K562 (cell line): ENCODE measurements around the gene LOXHD1. TPM values are rescaled to one million over a fixed set of nuclear protein-coding genes. Genes with fewer than 3 reads are reported as not detected.

Experiments used
- ATAC-seq: fragments of 200-7000 bp; cut with Tn5 transposase; 3 replicates; pipeline ENCODE4 v1.9.1; 2020; ENCODE audit warnings: moderate library complexity
- BruUV-seq: library from RNA; stranded (reverse); fragments of 400-500 nt; replicated peaks from 2 replicates; lab custom pipeline; 2021; lab: Mats Ljungman, UMichigan
- CTCF ChIA-PET: fragments of 300-600 bp; formaldehyde crosslinking; extraction: SDS; loops from one replicate; lab custom pipeline; 2021; ENCODE audit warnings: low intra/inter-chr PET ratio; lab: Yijun Ruan, JAX
- POLR2A ChIA-PET: fragments of 300-600, 350-650 bp; sonication (Branson Sonifier 250); formaldehyde crosslinking; extraction: SDS; loops from one replicate; lab custom pipeline; 2021; ENCODE audit warnings: antibody characterized with exemption, inconsistent platforms; lab: Yijun Ruan, JAX
- DNase-seq, 4 experiments: peaks; one replicate each; pipeline versions ENCODE4 v3.0.0 to v3.0.0-alpha.2; 2011 to 2018; ENCODE audit warnings: low spot score in 3 of 4, mixed read lengths in 3 of 4; ENCODE audit errors: extremely low read depth in 1 of 4
- FAIRE-seq: peaks from 2 replicates; lab custom pipeline; 2011; peaks lifted over from hg19 to GRCh38; lab: Jason Lieb, UNC
- H2AFZ ChIP-seq: 2 replicates; pipeline ENCODE4 v1.6.0; 2011; ENCODE audit warnings: low read depth, low read length, control low read depth, inconsistent platforms
- H3K27ac ChIP-seq: fragments of 200-600 bp; 3 replicates; pipeline ENCODE4 v1.8.0; 2011; ENCODE audit warnings: low read depth, mild to moderate bottlenecking, control low read depth, inconsistent platforms, low read length, moderate library complexity, mixed read lengths; ENCODE audit errors: extremely low read depth
- H3K27me3 ChIP-seq, 2 experiments: fragments of 300-600 bp in 1 of 2; 2 replicates in 1 of 2; 3 replicates in 1 of 2; pipeline versions ENCODE4 v1.6.0 to v1.8.0; 2011; ENCODE audit warnings: inconsistent platforms in 2 of 2, low read length in 2 of 2, mild to moderate bottlenecking in 1 of 2, mixed read lengths in 1 of 2, moderate library complexity in 1 of 2; ENCODE audit not compliant: control insufficient read depth in 2 of 2, insufficient read depth in 2 of 2
- H3K36me3 ChIP-seq: fragments of 300-600 bp; 3 replicates; pipeline ENCODE4 v1.8.0; 2011; ENCODE audit warnings: mild to moderate bottlenecking, low read length, inconsistent platforms; ENCODE audit not compliant: control insufficient read depth, insufficient read depth
- H3K4me1 ChIP-seq, 2 experiments: fragments of 200-600 bp in 1 of 2; replicated peaks in 1 of 2; 2 replicates in 1 of 2; 3 replicates in 1 of 2; pipeline versions ENCODE4 v1.5.1 to v1.8.0; 2011; ENCODE audit warnings: inconsistent platforms in 2 of 2, low read length in 2 of 2, mild to moderate bottlenecking in 1 of 2, mixed read lengths in 1 of 2, moderate library complexity in 1 of 2; ENCODE audit not compliant: control insufficient read depth in 2 of 2, insufficient read depth in 2 of 2
- H3K4me2 ChIP-seq: 2 replicates; pipeline ENCODE4 v1.6.1; 2011; ENCODE audit warnings: low read length, control low read depth, inconsistent platforms, mixed read lengths; ENCODE audit not compliant: insufficient read depth
- H3K4me3 ChIP-seq: fragments of 200-600 bp; sonication (generic), shearing (Covaris generic); 2 replicates; pipeline ENCODE4 v1.5.1; 2016; ENCODE audit warnings: control low read depth, inconsistent platforms
- H3K79me2 ChIP-seq: fragments of 200-600 bp; 3 replicates; pipeline ENCODE4 v1.8.0; 2011; ENCODE audit warnings: low read length, inconsistent platforms; ENCODE audit not compliant: control insufficient read depth, insufficient read depth
- H3K9ac ChIP-seq, 2 experiments: 2 replicates each; pipeline versions ENCODE4 v1.6.0 to v1.6.1; 2011; ENCODE audit warnings: low read depth in 2 of 2, low read length in 2 of 2, control low read depth in 1 of 2, inconsistent platforms in 1 of 2, mild to moderate bottlenecking in 1 of 2, mixed read lengths in 1 of 2; ENCODE audit not compliant: insufficient read depth in 1 of 2
- H3K9me1 ChIP-seq: one replicate; pipeline ENCODE4 v1.6.0; 2011; ENCODE audit warnings: inconsistent platforms, mild to moderate bottlenecking, low read length, moderate library complexity; ENCODE audit not compliant: control insufficient read depth, insufficient read depth
- H3K9me3 ChIP-seq: replicated peaks from 2 replicates; pipeline ENCODE4 v1.5.1; 2011; ENCODE audit warnings: low read depth, low read length, inconsistent platforms; ENCODE audit not compliant: control insufficient read depth, insufficient read depth
- H4K20me1 ChIP-seq: replicated peaks from 2 replicates; pipeline ENCODE4 v1.6.1; 2011; ENCODE audit warnings: low read length, inconsistent platforms, mixed read lengths; ENCODE audit not compliant: control insufficient read depth, insufficient read depth
- E2F4 ChIP-seq: sonication (generic); formaldehyde crosslinking; IDR thresholded peaks from 2 replicates; pipeline ENCODE4 v1.8.0; 2022; ENCODE audit warnings: mild to moderate bottlenecking, low read depth, missing genetic modification reagents
- ELF1 ChIP-seq: fragments of 200-800 bp; sonication (Bioruptor generic); IDR thresholded peaks from 2 replicates; pipeline ENCODE4 v1.6.1; 2016; ENCODE audit warnings: missing genetic modification characterization, missing compliant biosample characterization
- FOXJ2 ChIP-seq: fragments of 200-800 bp; sonication (Bioruptor generic); IDR thresholded peaks from 2 replicates; pipeline ENCODE4 v1.6.1; 2016; ENCODE audit warnings: missing genetic modification characterization, missing compliant biosample characterization
- FOXP1 ChIP-seq: sonication (generic); formaldehyde crosslinking; IDR thresholded peaks from 2 replicates; pipeline ENCODE4 v1.8.0; 2022; ENCODE audit warnings: mild to moderate bottlenecking, missing genetic modification reagents
- GTF2B ChIP-seq: IDR thresholded peaks from 2 replicates; pipeline ENCODE4 v1.6.1; 2011; ENCODE audit not compliant: insufficient read length; ENCODE audit errors: extremely low read depth
- GTF2E2 ChIP-seq: fragments of 200-800 bp; sonication (Bioruptor generic); IDR thresholded peaks from 2 replicates; pipeline ENCODE4 v1.6.1; 2016; ENCODE audit warnings: missing genetic modification characterization, missing compliant biosample characterization
- HDAC2 ChIP-seq: fragments of 450-650 bp; IDR thresholded peaks from 2 replicates; pipeline ENCODE4 v1.6.1; 2016; ENCODE audit warnings: mild to moderate bottlenecking
- HDAC8 ChIP-seq: fragments of 450-650 bp; IDR thresholded peaks from 2 replicates; pipeline ENCODE4 v1.6.1; 2016; ENCODE audit warnings: mild to moderate bottlenecking, missing genetic modification characterization, moderate library complexity, missing compliant biosample characterization
- HNRNPL ChIP-seq: fragments of 200-400 bp; formaldehyde crosslinking; IDR thresholded peaks from 2 replicates; pipeline ENCODE4 v1.6.1; 2017; ENCODE audit warnings: low read depth, mild to moderate bottlenecking, low read length
- MEF2D ChIP-seq: conservative IDR thresholded peaks from 2 replicates; pipeline ENCODE4 v1.6.1; 2016; ENCODE audit warnings: low read depth, missing genetic modification characterization, missing compliant biosample characterization
- NBN ChIP-seq: fragments of 450-650 bp; IDR thresholded peaks from 2 replicates; pipeline ENCODE4 v1.6.1; 2016; ENCODE audit warnings: low read depth, mild to moderate bottlenecking
- PREB ChIP-seq: sonication (generic); formaldehyde crosslinking; IDR thresholded peaks from 2 replicates; pipeline ENCODE4 v1.8.1; 2023; ENCODE audit warnings: mild to moderate bottlenecking, missing genetic modification reagents
- SAP30 ChIP-seq: fragments of 200-600 bp; sonication (generic); IDR thresholded peaks from 2 replicates; pipeline ENCODE4 v1.6.1; 2012; ENCODE audit warnings: borderline replicate concordance, low read depth, mild to moderate bottlenecking, moderate library complexity, low read length, control low read depth, inconsistent platforms; ENCODE audit not compliant: insufficient read depth, poor library complexity, severe bottlenecking
- ZNF175 ChIP-seq: fragments of 200-800 bp; sonication (Bioruptor generic); IDR thresholded peaks from 2 replicates; pipeline ENCODE4 v1.6.1; 2016; ENCODE audit warnings: low read depth, mild to moderate bottlenecking, missing genetic modification characterization, missing compliant biosample characterization
- ZNF23 ChIP-seq: fragments of 250-450 bp; sonication (Bioruptor Pico); IDR thresholded peaks from 2 replicates; pipeline ENCODE4 v1.4.0; 2020; ENCODE audit warnings: mild to moderate bottlenecking
- ZNF263 ChIP-seq: sonication (generic); formaldehyde crosslinking; IDR thresholded peaks from 2 replicates; pipeline ENCODE4 v1.8.0; 2022; ENCODE audit warnings: mild to moderate bottlenecking, missing genetic modification reagents, borderline replicate concordance
- ZNF444 ChIP-seq: fragments of 250-450 bp; sonication (Bioruptor Pico); IDR thresholded peaks from 2 replicates; pipeline ENCODE4 v1.4.0; 2020; ENCODE audit warnings: mild to moderate bottlenecking, moderate library complexity
- ZNF695 ChIP-seq: fragments of 450-650 bp; formaldehyde crosslinking; IDR thresholded peaks from 2 replicates; pipeline ENCODE4 v1.4.0; 2020; ENCODE audit warnings: mild to moderate bottlenecking, moderate library complexity
- WGBS: fragments of 100-300 bp; shearing (Covaris generic); methylation state at CpG from one replicate; pipeline ENCODE4 v1.1.6; 2016; ENCODE audit warnings: low coverage, mixed read lengths; ENCODE audit not compliant: insufficient coverage; ENCODE audit errors: missing lambda C conversion rate; 5-methylcytosine and 5-hydroxymethylcytosine counted together
- in situ Hi-C: fragments of 300-500 bp; cut with MboI; formaldehyde crosslinking; loops from 4 replicates; pipeline ENCODE4 v1.15.0; 2018; ENCODE audit warnings: inconsistent platforms, mixed read lengths
- intact Hi-C: fragments of 100-400 bp; cut with micrococcal nuclease; formaldehyde crosslinking; loops from 2 replicates; pipeline ENCODE4 v1.14.2; 2022
- polyA plus RNA-seq, 8 experiments: library from polyadenylated mRNA; depleted of rRNA in 4 of 8; stranded (reverse) in 5 of 8; unstranded in 3 of 8; fragments of >200 nt; fragmentation: Nextera tagmentation in 2 of 8; fragmentation: Illumina TruSeq in 1 of 8; extraction: Ambion mirVana in 2 of 8; extraction: Trizol in 1 of 8; gene quantifications; 2 replicates each; pipeline versions ENCODE4 v1.2.1 to v1.2.3, GENCODE V29; 2011 to 2014; ENCODE audit warnings: inconsistent platforms in 1 of 8, missing spikeins in 1 of 8
- total RNA-seq, 7 experiments: library from RNA; depleted of rRNA in 6 of 7; stranded (reverse); fragments of >200 nt in 6 of 7; fragmentation: Illumina TruSeq in 2 of 7; extraction: Trizol in 2 of 7; gene quantifications; 2 replicates each; pipeline versions ENCODE4 v1.2.1 to v1.2.3, GENCODE V29; 2011 to 2021; ENCODE audit warnings: low replicate concordance in 1 of 7

Gene LOXHD1
- total and polyA plus RNA-seq, 9 of the 15 experiments (the other 6 are each of a cell fraction or from before 2014, with no cell fraction given), result not detected

- no peaks in the 10 kb centered on the region for H3K4me1 ChIP-seq
- no peak for DNase-seq
- in situ Hi-C loops, result no loop called here
- H3K79me2 ChIP-seq, result no peaks in the 10 kb centered on the region
- no peak overlapping the region for H3K4me2 ChIP-seq
- ChIA-PET CTCF (no interaction called here), POLR2A (interaction anchor here (0.7 kb wide), 1 partner anchor 225 kb away, joined by 3 read pairs; no protein-coding TSS in a partner anchor)
- H3K9me1 ChIP-seq, result no peaks in the 10 kb centered on the region
- no peak overlapping the region for H3K4me3 ChIP-seq
- no peak for TF ChIP-seq HNRNPL
- TF ChIP-seq NBN, result no peak
- TF ChIP-seq ZNF23 (CRISPR knock-in tag), result no peak
- no peak for TF ChIP-seq HDAC8 (tag)
- no peak for TF ChIP-seq SAP30
- no peak for TF ChIP-seq GTF2B
- no peak for TF ChIP-seq ZNF175 (CRISPR knock-in tag)
- TF ChIP-seq FOXP1, result no peak
- TF ChIP-seq E2F4 (CRISPR knock-in tag), result no peak
- TF ChIP-seq GTF2E2 (tag), result no peak
- no peak for TF ChIP-seq PREB
- TF ChIP-seq HDAC2, result no peak
- TF ChIP-seq ZNF263, result no peak
- TF ChIP-seq ZNF444 (CRISPR knock-in tag), result no peak
- no peak for TF ChIP-seq FOXJ2
- TF ChIP-seq ZNF695, result no peak
- no peak for TF ChIP-seq MEF2D (tag)
- TF ChIP-seq ELF1 (tag), result no peak
- no peaks in the 10 kb centered on the region for H3K36me3 ChIP-seq
- no peak overlapping the region for H3K27ac ChIP-seq
- H3K27me3 ChIP-seq, result no peaks in the 10 kb centered on the region; a peak in 1 of 5 replicates
- intact Hi-C loops, result no loop called here
- no peak overlapping the region for H2AFZ ChIP-seq
- H3K9me3 ChIP-seq, result no peaks in the 10 kb centered on the region
- no peaks in the 10 kb centered on the region for H4K20me1 ChIP-seq
- no peak overlapping the region for H3K9ac ChIP-seq
- FAIRE-seq, result no peak
- BruUV-seq, result no TSS peak
- no peak for ATAC-seq
- 4% methylated on average over 3 of the region's 3 CpGs for WGBS
Measured at GRCh38 chr18:46445522-46446313, 211.3 kb downstream of the LOXHD1 start.
